Measurements from ENCODE around the gene KIF5A.
"Not testable (repeated sequence)": the region's sequence is repeated elsewhere in the genome, so short reads cannot be mapped to it uniquely, and the experiment has no call there.

The KIF5A gene

GRCh38 chr12:57564178-57564740 is 14.4 kb downstream of the KIF5A start:
- TF ChIP-seq CTCF (IDR thresholded peaks at IDR 0.05; ENCODE audit: insufficient read depth, low read length, missing control alignments) = no peak
- H3K4me3 ChIP-seq (ENCODE audit: low read depth, low read length) = no peak overlapping the region
- ChIA-PET POLR2A (no interaction called here), CTCF (interaction anchor here (1.0 to 16.4 kb wide), 3 partner anchors 11 to 69 kb away, joined by 3 to 214 read pairs (median 3); partner anchors contain the start of gene B4GALNT1)
- DNase-seq (ENCODE audit: low read depth, low spot score) = no peak

- ChIA-PET CTCF (interaction anchor here (16.4 kb wide), 1 partner anchor 14 kb away, joined by 214 read pairs; no protein-coding TSS in a partner anchor), POLR2A (no interaction called here)
- no peak for DNase-seq (ENCODE audit: low read depth, low spot score)
- no peak for TF ChIP-seq CTCF (IDR thresholded peaks at IDR 0.05; ENCODE audit: insufficient read depth, low read length, missing control alignments)
- H3K4me3 ChIP-seq (ENCODE audit: low read depth, low read length) = no peak overlapping the region
These were observed 19.0 kb downstream of the KIF5A start for GRCh38 chr12:57568838-57569237.

GRCh38 chr12:57569858-57570257 is 20.0 kb downstream of the KIF5A start:
- no peak for TF ChIP-seq CTCF (IDR thresholded peaks at IDR 0.05; ENCODE audit: insufficient read depth, low read length, missing control alignments)
- ChIA-PET POLR2A (no interaction called here), CTCF (interaction anchor here (16.4 kb wide), 1 partner anchor 13 kb away, joined by 214 read pairs; no protein-coding TSS in a partner anchor)
- H3K4me3 ChIP-seq (ENCODE audit: low read depth, low read length) = no peak overlapping the region
- DNase-seq (ENCODE audit: low read depth, low spot score) = no peak

- H3K4me3 ChIP-seq (ENCODE audit: low read depth, low read length); POLR2A ChIA-PET; DNase-seq (ENCODE audit: low read depth, low spot score): not testable (repeated sequence)
- CTCF ChIA-PET = interaction anchor here (1.3 to 16.4 kb wide), 3 partner anchors 8 to 18 kb away, joined by 5 to 214 read pairs (median 5); no protein-coding TSS in a partner anchor
These were observed 20.6 kb downstream of the KIF5A start for GRCh38 chr12:57570438-57570837.

- POLR2A ChIA-PET = no interaction called here
- DNase-seq (ENCODE audit: low read depth, low spot score) = no peak
- TF ChIP-seq CTCF (IDR thresholded peaks at IDR 0.05; ENCODE audit: insufficient read depth, low read length, missing control alignments) = no peak
- H3K4me3 ChIP-seq (ENCODE audit: low read depth, low read length) = no peak overlapping the region
- CTCF ChIA-PET = interaction anchor here (1.3 to 16.4 kb wide), 3 partner anchors 10 to 20 kb away, joined by 5 to 214 read pairs (median 5); no protein-coding TSS in a partner anchor
These were observed 22.3 kb downstream of the KIF5A start for GRCh38 chr12:57571926-57572762.

GRCh38 chr12:57574795-57575194 is 25.0 kb downstream of the KIF5A start:
- ChIA-PET POLR2A (no interaction called here), CTCF (interaction anchor here (1.8 to 16.4 kb wide), 5 partner anchors 8 to 119 kb away, joined by 5 to 214 read pairs (median 12); partner anchors contain the start of genes B4GALNT1, OS9 and PIP4K2C)
- no peak for DNase-seq (ENCODE audit: low read depth, low spot score)
- no peak for TF ChIP-seq CTCF (IDR thresholded peaks at IDR 0.05; ENCODE audit: insufficient read depth, low read length, missing control alignments)
- no peak overlapping the region for H3K4me3 ChIP-seq (ENCODE audit: low read depth, low read length)

Measured in AG04449 (cell line).